ENCODE data around the gene INTS6L.

INTS6L gene

GRCh38 chrX:135549519-135549918, 29.1 kb downstream of the INTS6L start:
- TF ChIP-seq SIN3A (IDR thresholded peaks at IDR 0.05; ENCODE audit: borderline replicate concordance, insufficient read depth, low read length) (no peak), POLR2AphosphoS5 (IDR thresholded peaks at IDR 0.05; ENCODE audit: low read depth, low read length) (no peak), FOXP2 (optimal IDR thresholded peaks at IDR 0.05; ENCODE audit: borderline replicate concordance, extremely low read depth, extremely low read length, insufficient read depth) (no peak), REST (IDR thresholded peaks at IDR 0.05; ENCODE audit: insufficient read depth in 1 of 2, low read depth in 2 of 2, low read length in 2 of 2) (no peak), TAF1 (IDR thresholded peaks at IDR 0.05; ENCODE audit: borderline replicate concordance, insufficient read depth, low read length) (no peak)

- TF ChIP-seq POLR2AphosphoS5 (IDR thresholded peaks at IDR 0.05; ENCODE audit: low read depth, low read length) (no peak), FOXP2 (optimal IDR thresholded peaks at IDR 0.05; ENCODE audit: borderline replicate concordance, extremely low read depth, extremely low read length, insufficient read depth) (no peak), TAF1 (IDR thresholded peaks at IDR 0.05; ENCODE audit: borderline replicate concordance, insufficient read depth, low read length) (no peak), REST (IDR thresholded peaks at IDR 0.05; ENCODE audit: insufficient read depth in 1 of 2, low read depth in 2 of 2, low read length in 2 of 2) (no peak), SIN3A (IDR thresholded peaks at IDR 0.05; ENCODE audit: borderline replicate concordance, insufficient read depth, low read length) (no peak)
These were observed 35.6 kb downstream of the INTS6L start for GRCh38 chrX:135556055-135556454.

- TF ChIP-seq SIN3A (IDR thresholded peaks at IDR 0.05; ENCODE audit: borderline replicate concordance, insufficient read depth, low read length) (no peak), FOXP2 (optimal IDR thresholded peaks at IDR 0.05; ENCODE audit: borderline replicate concordance, extremely low read depth, extremely low read length, insufficient read depth) (no peak), REST (IDR thresholded peaks at IDR 0.05; ENCODE audit: insufficient read depth in 1 of 2, low read depth in 2 of 2, low read length in 2 of 2) (no peak), TAF1 (IDR thresholded peaks at IDR 0.05; ENCODE audit: borderline replicate concordance, insufficient read depth, low read length) (no peak), POLR2AphosphoS5 (IDR thresholded peaks at IDR 0.05; ENCODE audit: low read depth, low read length) (no peak)
These were observed 36.9 kb downstream of the INTS6L start for GRCh38 chrX:135557344-135557743.

GRCh38 chrX:135572436-135572835, 52.0 kb downstream of the INTS6L start:
- TF ChIP-seq FOXP2 (optimal IDR thresholded peaks at IDR 0.05; ENCODE audit: borderline replicate concordance, extremely low read depth, extremely low read length, insufficient read depth) (no peak), POLR2AphosphoS5 (IDR thresholded peaks at IDR 0.05; ENCODE audit: low read depth, low read length) (no peak), TAF1 (IDR thresholded peaks at IDR 0.05; ENCODE audit: borderline replicate concordance, insufficient read depth, low read length) (no peak), SIN3A (IDR thresholded peaks at IDR 0.05; ENCODE audit: borderline replicate concordance, insufficient read depth, low read length) (no peak), REST (IDR thresholded peaks at IDR 0.05; ENCODE audit: insufficient read depth in 1 of 2, low read depth in 2 of 2, low read length in 2 of 2) (no peak)

- TF ChIP-seq FOXP2 (optimal IDR thresholded peaks at IDR 0.05; ENCODE audit: borderline replicate concordance, extremely low read depth, extremely low read length, insufficient read depth) (no peak), REST (IDR thresholded peaks at IDR 0.05; ENCODE audit: insufficient read depth in 1 of 2, low read depth in 2 of 2, low read length in 2 of 2) (no peak), SIN3A (IDR thresholded peaks at IDR 0.05; ENCODE audit: borderline replicate concordance, insufficient read depth, low read length) (no peak), TAF1 (IDR thresholded peaks at IDR 0.05; ENCODE audit: borderline replicate concordance, insufficient read depth, low read length) (no peak), POLR2AphosphoS5 (IDR thresholded peaks at IDR 0.05; ENCODE audit: low read depth, low read length) (no peak)
These were observed 61.0 kb downstream of the INTS6L start for GRCh38 chrX:135581496-135581895.

Data from PFSK-1 (cell line).